GM21526 (cell line): ENCODE results near the gene PTCH1.

Source experiments
- ATAC-seq: cut with Tn5 transposase; IDR thresholded peaks from one replicate; pipeline ENCODE4 v1.9.1; 2021; ENCODE audit warnings: moderate library complexity; ENCODE audit not compliant: unreplicated experiment, low FRiP score

PTCH1 gene

DNA sequence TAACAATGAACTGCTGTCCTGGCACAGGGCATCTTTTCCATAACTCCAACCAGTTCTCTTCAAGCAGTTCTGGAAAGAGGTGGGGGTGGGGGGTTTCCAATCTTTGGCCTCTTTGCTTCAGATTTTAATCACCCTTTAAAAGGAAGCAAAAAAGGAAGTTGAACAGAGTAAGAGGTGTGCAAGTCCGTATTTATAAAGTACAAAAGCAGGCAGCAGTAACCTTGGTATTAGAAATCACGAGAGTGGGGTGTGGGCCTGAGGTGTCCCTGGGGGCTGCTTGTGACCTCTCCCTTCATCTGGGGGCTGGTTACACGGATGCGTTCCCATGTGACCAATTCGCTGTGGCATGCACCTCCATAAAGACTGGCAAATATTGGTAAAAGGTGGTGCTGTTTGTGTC is 70.5 kb downstream of the PTCH1 start:
- no peak for ATAC-seq

DNA sequence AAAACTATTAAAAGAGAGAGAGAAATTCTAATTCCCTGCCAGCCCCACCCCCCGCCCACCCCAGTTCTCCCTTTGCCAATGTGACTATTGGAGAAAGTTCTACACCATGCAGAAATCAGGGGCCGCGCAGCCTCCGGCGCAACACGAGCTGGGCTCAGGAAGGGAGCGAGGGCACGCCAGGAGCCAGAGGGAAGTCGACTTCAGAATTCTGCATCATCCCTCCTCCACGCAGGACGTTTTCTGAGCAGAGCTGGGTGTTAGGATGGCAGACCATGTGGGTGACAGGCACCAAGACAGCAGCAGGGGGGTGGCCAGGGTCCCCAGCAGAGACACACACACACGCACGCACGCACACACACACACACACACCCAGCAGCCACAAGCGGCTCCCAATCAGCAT is 72.6 kb downstream of the PTCH1 start:
- ATAC-seq, result no peak

DNA sequence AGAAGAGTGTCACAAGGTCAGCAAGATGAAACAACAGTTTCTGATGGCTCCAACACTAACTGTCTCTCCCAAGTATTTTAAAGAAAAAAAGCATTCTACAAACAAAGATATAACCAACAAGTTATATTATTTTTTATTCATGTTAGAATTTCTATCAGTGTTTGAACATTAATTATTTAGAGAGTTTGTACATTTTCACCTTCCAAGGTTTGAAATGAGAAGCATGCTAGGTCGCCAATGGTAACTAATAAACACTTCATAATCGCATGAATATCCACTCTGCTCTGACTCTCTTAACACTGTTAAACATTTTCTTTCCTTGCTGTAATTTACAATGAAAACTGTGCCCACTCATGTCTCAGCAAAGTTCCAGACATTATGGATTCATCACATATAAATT is 73.5 kb downstream of the PTCH1 start:
- no peak for ATAC-seq

DNA sequence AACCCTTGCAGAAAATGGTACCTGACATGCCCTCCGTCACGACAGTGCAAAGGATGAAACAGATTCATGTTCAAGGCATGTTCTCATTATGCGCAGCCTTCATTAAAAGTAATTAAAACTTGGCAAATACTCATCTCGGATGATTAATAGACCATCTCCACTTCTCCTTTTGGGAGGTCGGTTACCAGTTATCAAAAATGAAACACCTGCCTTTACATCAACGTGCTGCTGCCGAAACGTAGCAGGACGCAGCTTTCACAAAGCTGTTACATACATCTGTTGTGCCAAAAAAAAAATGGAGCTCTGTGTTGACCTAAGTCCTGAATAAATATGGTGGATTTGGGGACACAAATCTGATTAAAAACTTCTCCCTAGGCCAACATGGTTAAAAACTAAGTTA is 75.7 kb downstream of the PTCH1 start:
- no peak for ATAC-seq

DNA sequence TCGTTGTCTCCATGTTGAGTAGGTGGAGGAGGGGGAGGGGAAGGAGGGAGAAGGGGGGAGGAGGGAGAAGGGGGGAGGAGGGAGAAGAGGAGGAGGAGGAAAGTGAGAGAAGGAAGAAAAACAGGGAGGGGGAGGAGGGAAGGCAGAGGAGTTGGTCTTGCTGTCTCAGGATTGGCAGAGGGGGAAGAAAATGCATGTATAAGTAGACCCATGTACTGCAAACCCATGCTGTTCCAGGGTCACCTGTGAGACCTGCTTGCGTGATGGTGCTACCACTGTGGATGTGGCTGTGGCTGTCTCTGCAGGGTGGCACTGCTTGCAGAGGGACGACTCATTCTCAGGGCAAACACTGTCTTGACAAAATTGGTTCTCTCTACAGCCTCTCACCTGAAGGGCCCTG is 76.3 kb downstream of the PTCH1 start:
- ATAC-seq, result no peak

DNA sequence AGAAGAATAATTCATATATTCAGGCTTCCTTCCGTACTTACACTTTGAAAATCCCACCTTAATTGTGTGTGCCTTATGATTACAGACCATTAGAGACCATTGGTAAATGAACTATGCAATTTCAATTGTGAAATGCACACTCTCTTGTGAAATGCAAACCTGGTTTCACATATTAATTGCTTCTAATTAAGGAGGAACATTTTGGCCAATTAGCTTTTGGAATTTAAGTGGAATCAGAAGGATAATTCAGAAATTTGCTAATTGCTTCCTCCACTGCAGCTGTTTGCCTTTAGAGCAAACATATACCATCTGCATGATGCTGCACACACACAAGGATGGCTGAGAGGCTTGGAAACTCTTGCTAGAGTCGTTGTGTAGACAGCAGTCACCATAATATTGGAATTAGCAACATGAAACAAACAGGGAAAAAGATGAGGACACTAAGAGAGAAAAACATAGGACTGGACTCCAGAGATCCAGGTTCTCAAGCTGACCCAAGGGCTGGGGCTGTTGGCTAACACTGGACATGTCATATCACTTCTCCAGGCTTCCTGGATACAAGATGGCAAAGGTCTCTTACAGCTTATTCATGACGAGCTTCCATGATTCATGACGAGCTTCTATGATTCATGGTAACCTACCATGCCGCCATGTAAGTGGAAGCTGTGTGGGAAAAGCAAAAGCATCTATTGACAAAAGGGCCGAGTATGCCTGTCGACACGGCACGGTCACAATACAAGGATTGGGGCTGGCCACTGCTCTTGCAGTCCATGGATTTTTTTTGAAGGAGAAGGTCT is 78.0 kb downstream of the PTCH1 start:
- ATAC-seq, result no peak

DNA sequence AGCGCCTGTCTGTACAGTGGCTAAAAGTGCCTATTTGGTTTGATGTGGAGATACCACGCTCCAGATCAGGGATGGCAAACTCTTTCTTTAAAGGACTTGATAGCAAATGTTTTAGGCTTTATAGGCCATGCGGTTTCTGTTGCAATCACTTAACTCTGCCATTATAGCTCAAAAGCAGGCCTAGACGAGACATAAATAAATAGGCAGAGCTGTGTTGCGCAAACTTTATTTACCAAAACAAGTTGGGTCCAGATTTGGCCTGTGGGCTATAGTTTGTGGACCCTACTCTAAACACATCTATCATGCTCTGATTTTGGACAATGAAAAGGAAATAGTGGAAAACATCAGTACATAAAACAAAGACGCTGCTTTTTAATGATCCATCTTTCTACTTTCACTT is 79.2 kb downstream of the PTCH1 start:
- no peak for ATAC-seq

DNA sequence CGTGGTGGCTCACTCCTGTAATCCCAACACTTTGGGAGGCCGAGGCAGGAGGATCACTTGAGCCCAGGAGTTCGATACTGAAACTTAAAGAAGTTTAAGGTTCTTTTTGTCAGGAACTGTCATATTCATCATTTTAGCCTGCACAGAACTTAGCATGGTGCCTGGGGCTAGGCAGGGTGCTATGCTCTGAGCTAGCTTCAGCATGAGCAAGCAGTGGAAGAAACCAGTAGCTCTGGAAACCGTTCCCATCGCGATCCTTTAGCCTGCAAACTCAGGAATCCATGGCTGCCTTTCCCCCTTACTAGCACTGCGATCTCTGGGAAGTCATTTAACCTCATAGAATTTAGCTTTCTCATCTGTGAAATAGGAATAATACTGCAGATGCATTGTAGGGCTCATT is 80.4 kb downstream of the PTCH1 start:
- no peak for ATAC-seq

DNA sequence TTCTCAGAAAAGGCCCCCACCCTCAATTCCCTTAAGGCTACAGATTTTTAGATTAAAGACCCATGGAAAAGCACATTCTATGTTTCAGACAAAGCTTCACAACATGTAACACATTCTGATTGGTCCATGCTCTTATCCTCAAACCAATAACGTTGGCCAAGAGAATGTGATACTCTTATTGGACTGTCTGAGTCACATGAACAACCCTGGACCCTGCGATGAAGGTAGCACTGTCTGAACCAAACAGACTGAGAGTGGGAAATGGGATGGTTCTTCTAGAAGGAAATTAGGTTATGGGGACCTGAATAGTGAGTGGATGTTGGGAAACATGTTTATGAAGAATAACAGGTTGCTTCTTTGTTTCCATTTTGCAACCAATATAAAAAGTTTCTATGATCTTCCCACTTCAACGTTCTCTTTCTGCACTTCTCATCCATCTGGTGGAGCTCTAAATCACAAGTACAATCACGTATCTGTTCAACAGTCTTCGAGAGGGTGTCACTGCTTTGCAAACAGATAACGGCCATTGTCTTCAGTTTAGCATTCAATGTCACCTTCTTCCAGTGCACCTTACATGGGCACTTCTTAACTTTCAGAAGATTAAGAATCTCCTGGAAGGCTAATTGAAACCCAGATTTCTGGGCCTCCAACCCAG is 81.6 kb downstream of the PTCH1 start:
- ATAC-seq, result no peak

DNA sequence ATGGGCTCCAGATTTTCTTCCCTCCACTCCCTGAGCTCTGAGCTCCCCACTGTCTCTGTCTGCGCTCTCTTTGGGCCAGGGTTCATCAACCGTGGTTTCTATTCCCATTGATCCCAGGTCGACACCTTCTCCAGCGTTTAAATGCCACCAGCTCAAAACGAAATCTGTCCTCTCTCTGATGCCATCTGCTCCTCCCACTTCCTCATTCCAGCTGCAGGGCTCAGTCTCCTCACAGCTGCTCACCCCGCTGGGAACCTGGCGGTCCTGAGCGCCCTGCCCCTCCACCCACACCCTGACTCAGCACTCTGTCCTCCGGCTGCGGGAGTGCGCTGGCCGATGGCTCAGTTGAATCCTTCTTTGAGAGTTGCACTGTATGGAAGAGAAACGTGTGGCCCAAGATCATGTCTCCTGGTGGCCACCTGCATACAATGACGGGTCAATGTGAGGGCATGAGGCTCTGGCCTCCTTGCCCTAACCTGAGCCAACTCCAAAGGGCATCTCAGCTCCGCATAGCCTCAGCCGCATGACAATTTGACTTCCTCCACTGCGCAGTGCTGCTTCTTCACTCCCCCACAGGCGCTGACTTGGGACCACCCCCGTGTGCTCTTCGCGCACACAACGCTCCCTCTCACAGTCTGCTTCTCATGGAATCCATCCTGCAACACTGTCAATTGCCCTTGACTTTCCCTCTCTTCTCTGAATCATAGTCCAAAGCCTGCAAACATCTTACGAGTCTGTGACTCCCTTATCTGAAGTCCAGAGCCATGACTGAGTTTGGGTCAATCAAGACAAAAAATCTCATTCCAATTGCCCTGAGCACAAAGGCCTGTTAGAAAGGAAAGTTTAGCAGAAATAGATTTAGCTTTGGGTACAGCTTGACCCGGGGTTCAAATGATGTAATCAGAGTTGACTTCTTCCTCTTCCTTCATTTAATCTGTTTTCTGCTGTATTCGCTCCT is 82.4 kb downstream of the PTCH1 start:
- ATAC-seq, result no peak

DNA sequence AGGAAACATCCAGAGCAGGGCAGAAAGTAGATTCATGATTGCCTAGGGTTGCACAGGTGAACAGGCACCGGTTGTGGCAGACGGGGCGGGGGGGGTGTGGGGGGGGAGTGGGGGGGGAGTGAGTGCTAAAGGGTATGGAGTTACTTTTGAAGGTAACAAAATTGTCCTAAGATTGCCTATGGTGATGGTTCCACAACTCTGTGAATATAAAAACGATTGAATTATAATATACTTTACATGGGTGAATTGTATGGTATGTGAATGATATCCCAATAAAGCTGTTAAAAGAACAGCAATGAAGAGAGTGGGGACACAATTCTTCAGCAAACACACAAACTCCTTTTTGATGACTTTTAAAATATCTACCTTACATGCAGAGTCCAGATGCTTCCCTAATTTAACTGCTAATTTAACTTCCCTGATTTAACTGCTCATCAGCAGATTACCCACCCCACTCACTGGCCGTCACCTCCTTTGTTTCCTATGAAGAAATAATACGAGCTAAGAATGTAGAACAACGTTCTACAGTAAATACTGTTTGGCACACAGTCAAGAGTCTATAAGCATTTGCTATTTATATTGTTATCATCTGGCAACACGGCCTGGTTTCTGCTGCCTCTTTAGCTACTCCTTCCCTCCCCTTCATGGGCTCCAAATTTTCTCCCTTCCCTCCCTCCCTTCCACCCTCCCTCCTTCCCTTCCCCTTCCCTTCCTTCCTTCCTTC is 83.5 kb downstream of the PTCH1 start:
- no peak for ATAC-seq

DNA sequence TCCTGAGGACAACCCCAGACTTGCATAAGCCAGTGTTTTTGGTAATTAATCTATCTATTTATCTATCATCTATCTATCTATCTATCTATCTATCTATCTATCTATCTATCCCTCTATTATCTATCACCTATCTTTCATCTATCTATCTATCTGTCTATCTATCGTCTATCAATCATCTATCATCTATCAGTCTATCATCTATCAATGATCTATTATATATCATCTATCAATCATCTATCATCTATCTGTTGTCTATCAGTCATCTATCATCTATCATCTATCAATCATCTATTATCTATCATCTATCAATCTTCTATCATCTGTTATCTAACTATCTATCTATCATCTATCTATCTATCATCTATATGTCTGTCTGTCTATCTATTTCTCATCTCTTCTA is 85.5 kb downstream of the PTCH1 start:
- no peak for ATAC-seq

DNA sequence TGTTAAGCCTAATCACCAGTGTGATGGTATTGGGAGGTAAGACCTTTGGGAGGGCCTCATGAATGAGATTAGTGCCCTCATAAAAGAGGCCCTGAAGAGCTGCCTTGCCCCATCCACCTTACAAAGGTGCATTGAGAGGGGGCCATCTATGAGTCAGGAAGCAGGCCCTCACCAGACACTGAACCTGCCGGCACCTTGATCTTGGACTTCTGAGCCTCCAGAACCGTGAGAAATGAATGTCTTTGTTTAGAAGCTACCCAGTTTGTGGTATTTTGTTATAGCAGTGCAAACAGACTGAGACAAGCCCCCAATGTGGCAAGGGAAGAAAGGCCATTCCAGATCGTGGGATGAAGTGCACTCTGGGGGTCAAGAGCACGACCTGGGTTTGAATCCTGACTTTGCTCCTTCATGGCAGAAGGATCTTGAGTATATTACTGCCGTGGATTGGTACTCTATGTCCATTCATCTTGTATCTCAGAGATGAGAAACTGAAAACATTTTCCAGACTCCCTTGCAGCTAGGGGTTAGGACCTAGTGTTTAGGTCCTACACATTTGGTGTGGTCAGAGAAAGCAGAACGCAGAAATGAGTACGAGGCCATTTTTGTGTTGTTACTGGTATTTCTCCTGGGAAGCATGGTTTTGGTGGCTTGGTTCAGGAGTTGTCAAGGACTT is 86.7 kb downstream of the PTCH1 start:
- no peak for ATAC-seq

DNA sequence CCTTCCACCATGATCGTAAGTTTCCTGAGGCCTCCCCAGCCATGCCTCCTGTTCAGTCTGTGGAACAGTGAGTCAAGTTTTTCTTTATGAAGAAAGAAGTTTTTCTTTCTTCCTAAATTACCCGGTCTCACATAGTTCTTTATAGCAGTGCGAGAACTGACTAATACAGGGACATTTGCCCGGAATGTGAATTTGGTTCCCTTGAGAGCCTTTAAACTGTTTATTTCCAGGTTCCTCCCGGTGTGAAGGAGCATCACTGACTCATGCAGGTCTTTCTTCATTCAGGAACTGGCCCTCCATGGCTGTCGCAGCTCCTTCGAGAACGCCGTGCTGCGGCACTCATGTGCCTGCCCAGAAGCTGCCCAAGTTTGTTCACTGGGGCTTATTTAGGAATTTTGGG is 87.7 kb downstream of the PTCH1 start:
- no peak for ATAC-seq

DNA sequence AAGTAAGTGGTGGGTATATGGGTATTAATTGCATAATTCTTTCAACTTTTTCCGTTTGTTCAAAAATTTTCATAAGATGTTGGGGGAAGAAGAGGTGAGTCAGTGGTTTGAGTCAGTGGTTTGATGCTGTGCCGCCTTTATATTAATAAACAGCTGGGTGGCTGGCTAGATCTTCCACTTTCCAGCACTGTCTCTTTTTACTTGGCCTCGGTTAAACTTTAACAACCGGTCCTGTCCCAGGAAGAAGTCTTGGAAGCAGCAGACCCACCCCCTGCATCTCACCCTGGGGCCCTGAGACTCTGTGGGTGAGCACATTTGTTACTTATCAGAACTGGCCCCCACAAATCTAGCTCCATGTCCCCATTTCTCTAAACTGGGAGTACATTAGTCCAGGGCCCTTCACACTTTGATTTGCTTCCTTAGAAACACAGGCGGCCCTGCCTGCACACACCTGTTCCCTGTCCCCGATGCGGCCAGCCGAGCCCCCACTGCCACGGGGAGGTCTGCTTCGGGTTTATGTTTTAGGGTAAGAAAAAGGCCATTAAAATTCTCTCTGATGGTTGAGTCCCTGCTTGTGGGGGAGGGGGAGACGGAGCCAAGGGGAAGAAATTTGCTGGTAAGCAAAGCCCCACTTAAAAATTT is 90.7 kb downstream of the PTCH1 start:
- ATAC-seq, result no peak

DNA sequence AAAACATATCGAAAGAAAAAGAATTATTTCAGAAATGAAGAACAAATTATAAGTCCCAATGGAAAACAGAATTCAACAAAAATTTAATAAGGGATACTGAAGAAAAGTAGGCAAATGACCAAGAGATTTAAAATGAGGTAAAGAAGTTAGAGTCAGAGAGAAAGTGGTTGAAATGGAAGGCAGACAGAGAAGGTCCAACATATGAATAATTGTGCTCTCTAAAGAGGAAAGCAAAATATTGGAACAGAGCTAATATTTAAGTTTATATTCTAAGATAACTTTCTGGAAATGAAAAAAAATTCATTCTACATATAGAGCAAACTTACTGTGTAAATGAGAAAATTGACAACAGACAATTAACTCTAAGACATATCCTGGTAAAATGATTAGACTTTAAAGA is 94.1 kb downstream of the PTCH1 start:
- ATAC-seq, result no peak

DNA sequence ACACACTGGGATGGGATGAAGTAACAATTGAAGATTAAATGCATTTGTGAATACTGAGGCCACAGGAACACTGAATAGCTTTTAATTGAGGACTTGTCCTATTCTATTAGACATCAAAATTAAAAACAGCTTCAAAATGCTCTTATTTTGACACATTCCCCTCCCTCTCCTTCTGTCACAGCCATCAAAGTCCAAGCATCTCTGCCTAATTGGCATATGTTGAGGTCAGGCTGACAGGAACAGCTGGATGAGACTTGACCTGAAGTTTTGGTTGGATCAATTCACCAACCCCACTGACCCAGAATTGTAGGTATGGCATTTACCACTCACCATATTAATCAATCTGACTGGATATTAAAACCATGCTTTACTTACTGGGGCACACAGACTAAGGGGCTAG is 96.3 kb downstream of the PTCH1 start:
- no peak for ATAC-seq

DNA sequence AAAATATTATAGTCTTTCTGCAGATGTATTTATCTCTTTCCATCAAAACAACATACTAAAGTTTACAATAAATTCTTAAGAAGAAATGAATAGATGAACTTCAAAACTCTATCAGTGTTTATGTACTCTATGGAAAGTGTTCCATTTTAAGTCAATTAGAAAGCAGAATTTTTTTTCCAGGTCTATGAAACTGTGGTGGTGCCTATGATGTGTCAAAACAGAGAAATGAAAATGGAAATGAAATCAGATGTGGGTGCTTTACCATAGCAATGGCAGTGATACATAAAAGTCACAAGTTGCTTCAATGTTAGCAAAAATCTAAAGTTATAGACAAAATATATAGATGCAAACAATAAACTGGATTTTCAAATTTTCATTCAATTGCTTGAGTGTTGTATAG is 97.3 kb downstream of the PTCH1 start:
- no peak for ATAC-seq

DNA sequence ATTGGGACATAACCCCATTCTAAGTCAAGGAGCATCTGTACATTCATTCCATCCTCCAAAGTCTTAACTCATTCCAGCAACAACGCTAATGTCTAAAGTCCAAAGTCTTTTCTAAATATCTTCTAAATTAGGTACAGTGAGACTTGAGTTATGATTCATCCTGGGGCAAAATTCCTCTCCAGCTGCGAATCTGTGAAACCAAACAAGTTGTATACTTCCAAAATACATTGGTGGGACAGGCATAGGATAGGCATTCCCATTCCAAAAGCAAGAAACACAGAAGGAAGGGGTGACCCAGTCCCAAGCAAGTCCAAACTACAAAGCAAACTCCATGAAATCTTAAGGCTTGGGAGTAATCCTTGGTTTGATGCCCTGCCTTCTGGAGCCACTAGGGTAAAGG is 101.6 kb downstream of the PTCH1 start:
- no peak for ATAC-seq

DNA sequence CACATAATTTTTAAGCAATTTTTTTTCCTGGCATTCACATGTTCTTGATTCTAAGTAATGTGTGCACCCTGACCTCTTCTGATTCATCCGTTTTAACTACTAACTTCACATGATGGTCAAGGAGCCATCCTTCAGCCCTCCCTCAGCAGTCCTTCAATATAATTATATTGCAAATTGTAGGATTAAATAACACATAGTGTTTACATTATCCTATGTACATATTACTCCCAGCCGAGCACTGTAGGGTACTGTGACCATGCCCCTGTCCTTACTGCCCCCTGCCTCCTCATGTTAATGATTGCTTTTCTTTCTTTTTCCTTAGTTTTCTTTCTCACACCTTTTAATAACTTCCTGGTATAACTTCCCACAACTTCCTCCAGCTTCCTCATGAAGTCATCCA is 103.0 kb downstream of the PTCH1 start:
- ATAC-seq, result no peak
